Neutrophil (primary cell): ENCODE data around the gene LGALS4.
"Not testable (repeated sequence)": the region's sequence is repeated elsewhere in the genome, so short reads cannot be mapped to it uniquely, and the experiment has no call there.

Experiments
- H3K27ac ChIP-seq: fragments of 200-600 bp; sonication (generic); 2 replicates; pipeline ENCODE4 v1.5.1; 2016; ENCODE audit warnings: mild to moderate bottlenecking, moderate library complexity
- H3K27me3 ChIP-seq: fragments of 200-600 bp; sonication (generic); 2 replicates; pipeline ENCODE4 v1.6.0; 2016; ENCODE audit warnings: mild to moderate bottlenecking
- H3K36me3 ChIP-seq: fragments of 200-600 bp; sonication (generic); 2 replicates; pipeline ENCODE4 v1.5.1; 2017
- H3K4me1 ChIP-seq, 2 experiments: fragments of 200-600 bp in 1 of 2; sonication (generic) in 1 of 2; 1 replicate in 1 of 2; 2 replicates in 1 of 2; pipeline versions ENCODE4 v1.5.1 to v1.6.1; 2013 to 2016; ENCODE audit warnings: low read depth in 1 of 2, low read length in 1 of 2, mild to moderate bottlenecking in 1 of 2, moderate library complexity in 1 of 2; ENCODE audit not compliant: control insufficient read depth in 1 of 2, insufficient read depth in 1 of 2
- H3K4me3 ChIP-seq, 2 experiments: fragments of 200-600 bp in 1 of 2; sonication (generic) in 1 of 2; 1 replicate in 1 of 2; 2 replicates in 1 of 2; pipeline ENCODE4 v1.5.1; 2013 to 2016; ENCODE audit warnings: low read depth in 1 of 2, low read length in 1 of 2, mild to moderate bottlenecking in 1 of 2, moderate library complexity in 1 of 2
- H3K9me3 ChIP-seq: fragments of 200-600 bp; sonication (generic); 2 replicates; pipeline ENCODE4 v1.5.1; 2016
- CTCF ChIP-seq: fragments of 200-600 bp; sonication (generic); IDR thresholded peaks from 2 replicates; pipeline ENCODE4 v1.5.1; 2016; ENCODE audit warnings: antibody characterized with exemption

LGALS4 gene

DNA sequence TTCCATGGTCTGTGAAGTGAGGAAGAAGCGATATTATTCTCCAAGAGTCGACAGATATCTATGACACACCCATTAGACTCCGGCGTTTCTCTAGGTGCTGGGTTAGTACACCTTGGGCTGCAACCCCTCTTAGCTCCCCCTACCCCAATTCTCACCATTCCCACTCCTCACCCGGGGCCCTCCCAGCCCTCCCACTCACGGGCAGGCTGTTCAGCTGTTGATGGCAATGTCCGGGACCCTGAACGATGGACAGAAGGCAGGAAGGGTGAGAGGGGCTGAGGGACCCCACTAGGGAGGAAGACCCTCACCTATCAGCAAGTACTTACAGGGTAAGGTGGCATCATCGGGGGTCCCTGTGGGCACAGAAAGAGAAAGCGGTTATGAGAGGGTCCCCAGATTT lies 9.2 kb downstream of the LGALS4 start:
- no peaks in the 10 kb centered on the region for H3K36me3 ChIP-seq
- H3K9me3 ChIP-seq, result no peaks in the 10 kb centered on the region
- no peaks in the 10 kb centered on the region for H3K27me3 ChIP-seq
- no peak overlapping the region for H3K4me3 ChIP-seq
- TF ChIP-seq CTCF, result no peak
- no peak overlapping the region for H3K27ac ChIP-seq
- no peaks in the 10 kb centered on the region for H3K4me1 ChIP-seq

DNA sequence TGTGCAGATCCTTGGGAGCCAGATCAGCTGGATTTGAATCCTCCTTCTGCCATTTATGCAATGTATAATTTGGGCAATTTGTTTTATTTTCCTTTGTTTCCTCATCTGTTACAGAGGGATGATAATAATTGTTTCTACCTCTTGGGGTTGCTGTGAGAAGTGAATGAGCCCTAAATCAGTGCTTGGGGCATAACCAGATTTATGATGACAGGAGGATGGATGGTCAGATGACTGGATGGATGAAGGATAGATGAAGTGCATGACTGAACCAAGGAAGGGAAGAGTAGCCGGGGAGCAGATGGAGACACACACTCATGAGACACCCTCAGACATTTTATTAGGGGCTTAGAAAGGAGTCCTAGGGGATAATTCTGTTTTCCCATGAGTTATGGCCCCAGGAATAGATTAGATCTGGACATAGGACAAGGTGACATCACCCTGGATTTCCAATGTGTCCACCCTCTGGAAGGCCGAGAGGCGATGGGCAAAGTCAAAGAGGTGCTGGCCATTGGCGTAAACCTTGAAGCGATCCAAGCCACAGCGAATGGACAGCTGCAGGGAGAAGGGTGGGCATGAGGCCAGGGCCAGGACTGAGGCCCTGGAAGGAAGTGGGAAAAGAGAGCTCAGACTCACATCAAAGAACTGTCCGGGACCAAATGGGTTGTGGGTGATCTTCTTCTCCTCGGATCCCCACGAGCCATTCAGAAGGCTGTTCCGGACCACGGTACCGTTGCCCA lies 11.2 kb downstream of the LGALS4 start:
- Histone ChIP-seq H3K9me3 (no peaks in the 10 kb centered on the region), H3K36me3 (no peaks in the 10 kb centered on the region), H3K4me3 (no peak overlapping the region), H3K27me3 (no peaks in the 10 kb centered on the region), H3K4me1 (no peaks in the 10 kb centered on the region), H3K27ac (no peak overlapping the region)
- TF ChIP-seq CTCF, result no peak

- H3K27me3 ChIP-seq, result no peaks in the 10 kb centered on the region
- no peak for TF ChIP-seq CTCF
- no peak overlapping the region for H3K27ac ChIP-seq
- H3K4me1 ChIP-seq, result no peaks in the 10 kb centered on the region
- H3K36me3 ChIP-seq, result no peaks in the 10 kb centered on the region
- no peak overlapping the region for H3K4me3 ChIP-seq
- H3K9me3 ChIP-seq, result no peaks in the 10 kb centered on the region
Measured at GRCh38 chr19:38800577-38801347, 12.0 kb downstream of the LGALS4 start.

- Histone ChIP-seq H3K36me3 (no peaks in the 10 kb centered on the region), H3K9me3 (no peaks in the 10 kb centered on the region), H3K4me1 (no peaks in the 10 kb centered on the region), H3K4me3 (no peak overlapping the region), H3K27me3 (peaks cover 3% of the 10 kb centered on the region), H3K27ac (no peak overlapping the region)
- TF ChIP-seq CTCF, result no peak
Measured at GRCh38 chr19:38799104-38799503, 13.6 kb downstream of the LGALS4 start.

DNA sequence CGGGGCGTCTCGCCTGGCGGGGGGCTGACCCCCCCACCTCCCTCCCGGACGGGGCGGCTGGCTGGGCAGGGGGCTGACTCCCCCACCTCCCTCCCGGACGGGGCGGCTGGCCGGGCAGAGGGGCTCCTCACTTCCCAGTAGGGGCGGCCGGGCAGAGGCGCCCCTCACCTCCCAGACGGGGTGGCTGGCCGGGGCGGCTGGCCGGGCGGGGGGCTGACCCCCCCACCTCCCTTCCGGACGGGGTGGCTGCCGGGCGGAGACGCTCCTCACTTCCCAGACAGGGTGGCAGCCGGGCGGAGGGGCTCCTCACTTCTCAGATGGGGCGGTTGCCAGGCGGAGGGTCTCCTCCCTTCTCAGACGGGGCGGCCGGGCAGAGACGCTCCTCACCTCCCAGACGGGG lies 15.0 kb downstream of the LGALS4 start:
- not testable (repeated sequence) for H3K36me3 ChIP-seq, H3K4me3 ChIP-seq, H3K4me1 ChIP-seq, H3K9me3 ChIP-seq, H3K27ac ChIP-seq
- H3K27me3 ChIP-seq, result peaks cover 16% of the 10 kb centered on the region

DNA sequence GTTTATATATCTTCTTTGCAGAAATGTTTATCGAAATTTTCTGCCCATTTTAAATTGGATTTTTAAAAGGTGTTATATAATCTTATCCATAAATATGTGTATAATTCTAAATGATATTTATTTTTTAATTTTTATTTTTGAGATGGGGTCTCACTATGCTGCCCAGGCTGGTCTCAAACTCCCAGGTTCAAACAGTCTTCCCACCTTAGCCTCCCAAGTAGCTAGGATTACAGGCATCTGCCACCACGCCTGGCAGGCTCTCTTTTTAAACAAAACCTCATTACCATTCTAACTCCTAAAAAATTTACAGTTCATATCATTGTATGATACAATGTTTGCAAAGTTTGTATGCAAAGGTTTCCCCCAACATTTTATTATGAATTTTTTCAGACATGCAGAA lies 16.6 kb downstream of the LGALS4 start:
- Histone ChIP-seq H3K27me3 (peaks cover 23% of the 10 kb centered on the region), H3K36me3 (no peaks in the 10 kb centered on the region), H3K27ac (no peak overlapping the region), H3K9me3 (no peaks in the 10 kb centered on the region), H3K4me3 (no peak overlapping the region), H3K4me1 (peaks cover 6% of the 10 kb centered on the region in 2 experiments)
- TF ChIP-seq CTCF, result no peak
